Urinary bladder (tissue), 4 donors: ENCODE measurements around the gene SMCR8. TPM values are rescaled to one million over a fixed set of nuclear protein-coding genes. Genes with fewer than 3 reads are reported as not detected.
A peak's percentile ranks its signal among the peaks of the same experiment; 100 is the strongest.
"Not testable (repeated sequence)": the region's sequence is repeated elsewhere in the genome, so short reads cannot be mapped to it uniquely, and the experiment has no call there.

ENCODE experiments used
- DNase-seq: peaks from one replicate; pipeline ENCODE4 v3.0.0-alpha.2; 2015; ENCODE audit errors: extremely low spot score
- H3K27ac ChIP-seq: one replicate; pipeline ENCODE4 v1.5.1; 2013; ENCODE audit warnings: low read depth, mild to moderate bottlenecking, moderate library complexity
- H3K36me3 ChIP-seq: one replicate; pipeline ENCODE4 v1.6.1; 2013; ENCODE audit warnings: mild to moderate bottlenecking, moderate library complexity; ENCODE audit not compliant: insufficient read depth
- H3K4me1 ChIP-seq: one replicate; pipeline ENCODE4 v1.6.1; 2013; ENCODE audit warnings: mild to moderate bottlenecking, moderate library complexity; ENCODE audit not compliant: insufficient read depth
- H3K4me3 ChIP-seq: one replicate; pipeline ENCODE4 v1.5.1; 2013; ENCODE audit warnings: low read depth, low read length
- WGBS: extraction: QIAGEN DNeasy Blood & Tissue Kit; methylation state at CpG from one replicate; pipeline ENCODE4 v1.1.7; 2013; 5-methylcytosine and 5-hydroxymethylcytosine counted together
- polyA plus RNA-seq: library from polyadenylated mRNA; stranded (reverse); fragments of 200-250 nt; gene quantifications from one replicate; pipeline ENCODE4 v1.2.3, GENCODE V29; 2013
- total RNA-seq: library from RNA; depleted of rRNA; stranded (reverse); fragments of >200 nt; gene quantifications from one replicate; pipeline ENCODE4 v1.2.3, GENCODE V29; 2014
- donor health status: healthy with polysubstance abuse.
- donor health status: healthy.

Gene SMCR8
- total and polyA plus RNA-seq, 2 donors: 10.0 TPM

DNA sequence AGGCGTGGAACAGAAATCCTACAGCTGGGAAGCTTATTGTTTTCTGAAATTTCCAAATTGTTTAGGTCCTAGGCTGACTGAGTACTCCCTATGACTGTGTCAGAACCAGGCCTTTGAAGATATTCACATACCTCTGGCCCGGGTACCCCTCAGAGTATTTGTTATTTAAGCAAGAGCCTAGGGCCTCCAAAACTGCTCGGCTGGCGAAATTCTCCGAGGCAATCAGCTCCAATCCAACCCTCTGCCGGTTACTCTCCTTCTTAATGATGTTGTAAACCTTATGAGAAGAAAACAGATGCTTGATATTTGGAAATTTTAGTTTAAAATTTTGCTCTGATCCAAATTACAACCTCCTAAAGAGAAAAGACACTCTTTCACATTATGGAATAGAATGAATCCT is 38.4 kb downstream of the SMCR8 start:
- Histone ChIP-seq H3K27ac (no peak overlapping the region), H3K4me3 (no peak overlapping the region), H3K36me3 (peaks cover 3% of the 10 kb centered on the region), H3K4me1 (no peaks in the 10 kb centered on the region)
- 93% methylated on average over 6 of the region's 6 CpGs for WGBS
- no peak for DNase-seq

DNA sequence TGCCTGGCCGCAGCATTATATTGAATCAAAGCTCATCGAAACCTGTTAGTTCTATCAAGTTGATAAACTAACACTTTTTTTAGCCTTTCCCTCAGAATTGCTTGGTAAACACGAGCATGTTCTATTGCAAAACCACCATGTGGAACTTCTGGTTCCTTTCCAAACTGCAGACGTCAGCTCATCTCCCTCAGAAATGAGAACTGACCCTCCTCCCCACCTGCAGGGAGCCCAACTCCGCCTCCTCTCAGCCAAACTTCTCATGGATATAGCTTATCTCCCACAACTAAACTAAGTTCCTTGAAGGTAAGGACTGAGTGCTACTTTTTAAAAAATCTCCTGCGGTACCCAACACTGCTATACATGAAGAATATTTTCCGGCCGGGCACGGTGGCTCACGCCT is 41.5 kb downstream of the SMCR8 start:
- 84% methylated on average over 10 of the region's 10 CpGs for WGBS
- Histone ChIP-seq H3K36me3 (peaks cover 3% of the 10 kb centered on the region), H3K4me1 (no peaks in the 10 kb centered on the region), H3K4me3 (no peak overlapping the region), H3K27ac (peak overlapping the region; percentile 30)
- no peak for DNase-seq

DNA sequence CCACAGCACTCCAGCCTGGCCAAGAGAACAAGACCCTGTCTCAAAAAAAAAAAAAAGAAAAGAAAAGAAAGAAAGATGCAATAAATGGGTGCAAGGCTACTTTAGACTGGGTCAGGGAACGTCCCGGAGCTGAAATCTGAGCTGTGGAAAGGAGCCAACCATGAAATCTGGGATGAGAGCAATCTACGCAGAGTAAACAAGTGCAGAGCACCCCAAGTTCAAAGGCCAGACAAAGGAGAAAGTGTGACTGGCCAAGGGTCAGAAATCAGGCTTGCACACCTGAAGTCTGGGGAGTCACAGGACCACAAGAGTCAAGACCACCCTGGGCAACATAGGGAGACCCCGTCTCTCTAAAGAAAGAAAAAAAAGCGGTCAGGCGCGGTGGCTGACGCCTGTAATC is 45.4 kb downstream of the SMCR8 start:
- Histone ChIP-seq H3K27ac (no peak overlapping the region), H3K4me1 (no peaks in the 10 kb centered on the region), H3K4me3 (no peak overlapping the region), H3K36me3 (no peaks in the 10 kb centered on the region)
- 92% methylated on average over 8 of the region's 8 CpGs for WGBS
- no peak for DNase-seq

DNA sequence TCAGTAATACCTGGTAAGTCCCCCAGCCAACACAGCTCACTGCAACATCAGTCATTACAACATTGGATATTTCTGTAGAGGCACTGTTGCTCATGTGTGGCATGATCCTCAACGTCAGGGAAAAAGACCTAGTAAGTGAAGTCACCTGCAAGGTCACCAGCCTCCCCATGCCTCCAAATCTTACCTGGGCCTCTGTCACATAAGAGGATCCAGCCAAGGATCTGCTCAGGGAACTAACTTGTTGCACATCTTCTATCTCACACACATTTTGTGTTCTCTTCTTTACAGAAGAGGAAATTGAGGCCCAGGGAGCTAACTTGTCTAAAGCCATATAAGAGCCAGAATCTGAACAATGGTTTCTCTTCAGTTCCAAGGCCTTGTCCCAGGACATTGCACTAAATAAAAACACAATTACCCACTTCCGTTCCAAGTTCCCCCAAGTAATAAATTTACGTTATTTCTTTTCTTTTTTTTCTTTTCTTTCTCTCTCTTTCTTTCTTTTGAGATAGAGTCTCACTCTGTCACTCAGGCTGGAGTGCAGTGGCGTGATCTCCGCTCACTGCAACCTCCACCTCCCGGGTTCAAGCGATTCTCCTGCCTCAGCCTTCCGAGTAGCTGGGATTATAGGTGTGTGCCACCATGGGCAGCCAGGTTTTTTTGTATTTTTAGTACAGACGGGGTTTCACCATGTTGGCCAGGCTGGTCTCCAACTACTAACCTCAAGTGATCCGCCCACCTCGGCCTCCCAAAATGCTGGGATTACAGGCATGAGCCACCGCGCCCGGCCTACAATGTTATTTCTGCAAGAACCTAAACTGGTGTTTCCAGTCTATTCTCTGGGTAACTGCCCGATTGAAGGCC is 47.0 kb downstream of the SMCR8 start:
- Histone ChIP-seq H3K4me1 (no peaks in the 10 kb centered on the region), H3K4me3 (peak overlapping the region; percentile 74), H3K27ac (peak overlapping the region; percentile 47), H3K36me3 (no peaks in the 10 kb centered on the region)
- 65% methylated on average over 15 of the region's 15 CpGs for WGBS
- no peak for DNase-seq

DNA sequence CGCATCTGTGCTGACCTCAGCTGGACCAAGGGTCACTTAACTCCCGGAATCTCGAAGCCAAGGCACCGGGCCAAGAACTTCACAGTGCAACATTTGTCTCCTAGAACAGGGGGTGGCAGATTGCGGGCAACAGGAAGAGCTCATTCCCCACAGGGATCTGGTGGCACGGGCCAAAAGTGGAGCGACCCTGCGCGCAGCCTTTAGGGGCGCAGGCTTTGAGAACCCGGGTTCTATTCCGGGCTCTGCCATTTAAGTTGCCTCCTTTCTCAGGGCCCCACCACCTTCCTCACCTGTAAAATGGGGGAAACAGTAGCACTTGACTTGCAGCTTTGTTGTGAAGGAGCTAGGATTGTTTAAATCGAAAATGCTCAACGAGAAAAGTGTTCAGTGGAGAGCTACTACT is 47.6 kb downstream of the SMCR8 start:
- H3K4me1 ChIP-seq: no peaks in the 10 kb centered on the region
- WGBS: 6% methylated on average over 14 of the region's 14 CpGs
- DNase-seq: no peak

DNA sequence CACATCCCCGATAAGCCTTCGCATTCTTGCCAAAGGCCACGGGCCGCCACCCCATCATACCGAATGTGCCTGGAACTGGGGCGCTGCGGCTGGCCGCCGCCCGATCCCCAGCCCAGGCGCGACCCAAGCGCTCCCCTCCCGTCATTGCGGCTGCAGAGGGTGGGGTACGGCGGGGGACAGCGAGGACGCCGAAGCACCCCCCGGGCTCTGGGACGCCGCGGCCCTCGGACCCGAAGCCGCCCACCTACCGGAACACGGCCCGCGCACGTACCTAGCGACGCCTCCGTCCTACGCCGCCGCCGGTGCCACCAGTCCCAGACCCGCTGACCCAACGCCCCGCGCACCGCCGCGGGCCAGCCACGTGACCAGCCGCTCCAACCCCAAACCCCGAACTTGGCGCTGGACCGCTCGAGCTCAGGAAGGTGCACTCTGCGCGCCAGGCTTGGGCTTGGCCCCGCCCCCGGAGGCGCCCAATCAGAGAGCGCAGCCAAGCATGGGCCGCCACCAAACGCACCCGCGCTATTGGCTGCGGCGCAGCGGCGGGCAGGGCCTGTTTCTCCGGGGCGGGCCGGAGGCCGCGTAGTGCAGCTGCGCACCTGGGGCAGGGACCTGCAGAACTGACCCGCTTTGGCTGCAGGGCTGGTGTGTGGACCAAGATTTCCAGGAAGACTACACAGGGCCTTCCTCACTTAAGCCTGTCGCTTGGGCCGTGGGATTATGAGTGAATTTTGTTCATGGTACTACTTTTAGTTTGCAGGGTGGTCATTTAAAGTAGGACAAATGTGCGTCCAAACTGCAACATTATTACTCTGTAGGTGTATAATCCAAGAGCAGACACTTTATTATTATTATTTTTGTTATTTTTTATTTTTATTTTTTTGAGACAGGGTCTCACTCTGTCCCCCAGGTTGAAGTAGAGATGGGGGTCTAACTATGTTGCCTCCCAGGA is 48.3 kb downstream of the SMCR8 start, which contains the start of gene SHMT1:
Gene SHMT1, minus strand, starts transcription at position 450 of the 949 bp plus-strand sequence. CDS start 7,569 bp downstream, outside the sequence.
- under 1% methylated on average over 76 of the region's 76 CpGs for WGBS
- Histone ChIP-seq H3K4me3 (peak within 1 kb of the TSS; percentile 74), H3K36me3 (no peaks in the 10 kb centered on the region), H3K27ac (peak within 1 kb of the TSS; percentile 73), H3K4me1 (no peaks in the 10 kb centered on the region)
- DNase-seq: peak; percentile 69

More for the DNA sequence above, 47.6 kb downstream of the SMCR8 start:
- H3K36me3 ChIP-seq: no peaks in the 10 kb centered on the region
- H3K27ac ChIP-seq: peak overlapping the region; percentile 73
- H3K4me3 ChIP-seq: peak overlapping the region; percentile 74

DNA sequence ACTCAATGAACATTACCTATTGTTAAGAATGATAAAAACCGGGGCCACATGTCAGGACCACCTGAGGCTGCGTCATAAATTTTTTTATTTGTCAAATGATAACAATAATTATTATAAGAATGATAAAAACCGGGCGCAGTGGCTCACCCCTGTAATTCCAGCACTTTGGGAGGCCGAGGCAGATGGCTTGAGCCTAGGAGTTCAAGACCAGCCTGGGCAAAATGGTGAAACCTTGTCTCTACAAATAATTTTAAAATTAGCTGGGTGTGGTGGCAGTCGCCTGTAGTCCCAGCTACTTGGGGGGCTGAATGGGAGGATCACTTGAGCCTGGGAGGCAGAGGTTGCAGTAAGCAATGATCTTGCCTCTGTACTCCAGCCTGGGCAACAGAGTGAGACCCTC is 49.1 kb downstream of the SMCR8 start:
- WGBS: 87% methylated on average over 6 of the region's 6 CpGs
- Histone ChIP-seq H3K27ac (no peak overlapping the region), H3K4me3 (no peak overlapping the region), H3K4me1 (no peaks in the 10 kb centered on the region), H3K36me3 (no peaks in the 10 kb centered on the region)
- no peak for DNase-seq

DNA sequence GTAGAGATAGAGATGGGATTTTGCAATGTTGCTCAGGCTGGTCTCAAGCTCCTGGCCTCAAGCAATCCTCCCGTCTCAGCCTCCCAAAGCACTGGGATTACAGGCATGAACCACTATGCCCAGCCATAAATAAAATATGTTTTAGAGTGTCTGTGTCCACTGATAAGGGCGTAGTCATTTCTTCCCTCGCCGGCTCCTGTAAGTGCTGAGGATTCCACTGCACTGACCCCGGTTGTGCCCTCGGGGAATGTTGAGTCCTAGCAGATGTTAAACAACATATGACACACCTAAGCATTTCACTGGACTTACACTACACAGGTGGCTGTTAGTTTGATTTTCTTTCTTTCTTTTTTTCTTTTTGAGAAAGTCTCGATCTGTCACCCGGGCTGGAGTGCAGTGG is 53.9 kb downstream of the SMCR8 start:
- Histone ChIP-seq H3K4me3 (no peak overlapping the region), H3K36me3 (no peaks in the 10 kb centered on the region), H3K27ac (no peak overlapping the region), H3K4me1 (no peaks in the 10 kb centered on the region)
- no peak for DNase-seq
- WGBS: 65% methylated on average over 8 of the region's 8 CpGs

DNA sequence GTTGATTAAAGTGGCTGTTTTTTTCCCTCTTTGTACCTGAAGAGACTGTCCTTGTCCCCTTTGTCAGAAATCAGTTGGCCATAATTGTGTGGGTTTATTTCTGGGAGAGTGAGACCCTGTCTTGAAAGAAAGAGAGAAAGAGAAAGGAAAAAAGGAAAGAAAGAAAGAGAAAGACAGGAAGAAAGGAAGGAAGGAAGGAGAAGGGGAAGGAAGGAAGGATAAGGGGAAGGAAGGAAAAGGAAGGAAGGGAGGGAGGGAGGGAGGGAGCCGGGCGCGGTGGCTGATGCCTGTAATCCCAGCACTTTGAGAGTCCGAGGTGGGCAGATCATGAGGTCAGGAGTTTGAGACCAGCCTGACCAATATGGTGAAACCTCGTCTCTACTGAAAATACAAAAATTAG is 55.7 kb downstream of the SMCR8 start:
- Histone ChIP-seq H3K4me3 (no peak overlapping the region), H3K27ac (no peak overlapping the region), H3K4me1 (no peaks in the 10 kb centered on the region), H3K36me3 (no peaks in the 10 kb centered on the region)
- DNase-seq: no peak
- 73% methylated on average over 5 of the region's 5 CpGs for WGBS

DNA sequence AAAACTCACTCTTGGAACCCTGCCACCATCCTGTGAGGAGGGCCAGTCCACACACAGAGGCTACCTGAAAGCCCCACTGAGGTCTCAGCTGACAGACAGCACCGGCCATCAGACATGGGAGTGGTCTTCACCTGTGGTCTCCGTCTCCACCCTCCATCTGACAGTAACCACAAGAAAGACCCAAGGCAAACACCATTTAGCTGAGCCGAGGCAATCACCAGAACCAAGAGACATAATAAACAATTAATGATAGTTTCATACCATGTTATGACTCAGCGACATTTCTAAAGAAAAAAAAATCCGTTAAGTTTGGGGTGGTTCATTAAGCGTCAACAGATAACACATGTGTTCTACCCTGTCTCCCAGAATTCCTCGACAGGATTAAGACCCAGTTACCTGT is 56.4 kb downstream of the SMCR8 start:
- Histone ChIP-seq H3K27ac (no peak overlapping the region), H3K4me3 (no peak overlapping the region), H3K36me3 (no peaks in the 10 kb centered on the region), H3K4me1 (no peaks in the 10 kb centered on the region)
- no peak for DNase-seq
- 78% methylated on average over 7 of the region's 7 CpGs for WGBS

DNA sequence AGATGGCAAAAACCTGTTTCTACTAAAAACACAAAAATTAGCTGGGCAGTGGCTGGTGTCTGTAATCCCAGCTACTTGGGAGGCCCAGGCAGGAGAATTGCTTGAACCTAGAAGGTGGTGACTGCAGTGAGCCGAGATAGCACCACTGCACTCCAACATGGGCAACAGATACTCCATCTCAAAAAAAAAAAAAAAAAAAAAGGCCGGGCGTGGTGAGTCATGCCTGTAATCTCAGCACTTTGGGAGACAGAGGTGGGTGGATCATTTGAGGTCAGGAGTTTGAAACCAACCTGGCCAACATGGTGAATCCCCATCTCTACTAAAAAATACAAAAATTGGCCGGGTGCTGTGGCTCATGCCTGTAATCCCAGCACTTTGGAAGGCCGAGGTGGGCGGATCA is 58.1 kb downstream of the SMCR8 start:
- not testable (repeated sequence) for H3K4me1 ChIP-seq, H3K4me3 ChIP-seq, H3K27ac ChIP-seq, H3K36me3 ChIP-seq, DNase-seq
- 87% methylated on average over 6 of the region's 6 CpGs for WGBS

DNA sequence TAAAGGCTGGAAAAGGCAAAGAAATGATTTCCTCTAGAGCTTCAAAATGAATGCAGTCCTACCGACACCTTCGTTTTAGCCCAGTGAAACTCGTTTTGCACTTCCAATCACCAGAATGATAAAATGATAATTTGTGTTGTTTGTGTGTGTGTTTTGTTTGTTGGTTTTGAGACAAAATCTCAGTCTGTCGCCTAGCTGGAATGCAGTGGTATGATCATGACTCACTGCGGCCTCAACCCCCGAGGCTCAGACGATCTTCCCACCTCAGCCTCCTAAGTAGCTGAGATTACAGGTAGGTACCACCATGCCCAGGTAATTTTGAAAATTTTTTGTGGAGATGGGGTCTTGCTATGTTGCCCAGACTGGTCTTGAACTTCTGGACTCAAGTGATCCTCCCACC is 59.1 kb downstream of the SMCR8 start:
- H3K27ac ChIP-seq: no peak overlapping the region
- no peak for DNase-seq
- 81% methylated on average over 7 of the region's 7 CpGs for WGBS
- no peaks in the 10 kb centered on the region for H3K36me3 ChIP-seq
- peaks cover 2% of the 10 kb centered on the region for H3K4me1 ChIP-seq
- no peak overlapping the region for H3K4me3 ChIP-seq
